ENCODE results near the gene COQ8A. TPM values are rescaled to one million over a fixed set of nuclear protein-coding genes. Genes with fewer than 3 reads are reported as not detected.

Gene COQ8A
- total RNA-seq, 2 experiments from 2014 or later: 55.0 to 56.0 TPM

DNA sequence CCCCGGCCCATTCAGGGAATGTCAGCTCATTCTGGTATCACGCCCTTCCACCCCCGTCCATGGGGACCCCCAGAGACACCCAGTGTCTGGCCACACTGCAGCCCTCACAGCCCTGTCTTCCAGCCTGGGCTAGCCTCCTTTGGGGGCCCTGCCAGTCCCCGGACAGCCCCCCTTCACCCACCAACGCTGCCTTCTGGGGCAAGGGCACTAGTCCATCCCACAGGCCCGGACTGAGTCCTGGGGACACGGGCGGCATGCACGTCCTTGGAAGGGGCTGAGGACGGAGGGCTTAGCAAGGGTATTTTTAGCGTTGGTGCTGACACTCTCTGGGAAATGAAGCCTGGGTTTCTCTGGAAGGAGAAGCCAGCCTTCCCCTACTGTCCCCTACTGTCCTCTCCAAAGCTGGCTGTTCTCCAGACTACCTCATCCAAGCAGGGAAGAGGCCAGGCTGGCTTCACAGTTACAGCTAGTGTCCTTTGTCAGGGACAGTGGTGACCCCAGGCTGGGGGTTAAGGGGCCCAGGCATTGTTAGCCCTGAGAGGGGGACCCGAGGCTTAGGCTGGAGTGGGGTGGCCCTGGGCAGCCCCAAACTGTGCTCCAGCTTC is 39.5 kb downstream of the COQ8A start:
- CTCF ChIA-PET: no interaction called here
- no peak overlapping the region for H3K27ac Mint-ChIP-seq

DNA sequence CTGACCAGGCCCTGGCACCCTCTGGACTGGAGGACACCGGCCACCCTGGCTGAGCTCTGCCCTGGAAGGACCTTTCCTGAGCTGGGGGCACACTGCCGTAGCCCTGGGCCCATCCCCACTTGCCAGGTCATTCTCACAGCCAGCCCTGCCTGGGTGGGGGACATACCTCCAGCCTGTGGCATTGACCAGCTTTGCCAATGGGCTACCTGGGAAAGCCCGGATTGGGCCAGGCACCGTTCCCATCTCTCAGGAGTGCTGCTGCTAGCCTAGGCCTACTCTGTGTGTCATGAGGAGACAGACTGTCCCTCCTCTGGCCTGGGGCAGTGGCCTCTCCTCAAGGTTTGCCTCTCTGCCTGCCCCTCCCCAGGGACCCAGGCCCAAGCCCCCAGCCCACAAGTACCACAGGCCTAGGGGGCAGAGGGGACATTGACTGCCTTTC is 40.0 kb downstream of the COQ8A start:
- Histone ChIP-seq H3K9me3 (ENCODE audit: control insufficient read depth in 1 of 2, insufficient read depth in 1 of 2, low read length in 2 of 2) (no peaks in the 10 kb centered on the region), H3K4me3 (ENCODE audit: low read length) (no peak overlapping the region), H3K36me3 (ENCODE audit: insufficient read depth, low read length) (peaks cover 39% of the 10 kb centered on the region), H3K27ac (ENCODE audit: low read depth in 1 of 2, low read length in 2 of 2) (no peak overlapping the region), H3K4me1 (ENCODE audit: insufficient read depth, low read length) (no peaks in the 10 kb centered on the region), H3K27me3 (ENCODE audit: control insufficient read depth in 1 of 2, insufficient read depth in 2 of 2, low read length in 2 of 2) (no peaks in the 10 kb centered on the region)
- intact Hi-C loops (cut with DNase I, micrococcal nuclease): no loop called here
- ChIA-PET CTCF (no interaction called here), POLR2A (no interaction called here)
- TF ChIP-seq, protein P1, sequence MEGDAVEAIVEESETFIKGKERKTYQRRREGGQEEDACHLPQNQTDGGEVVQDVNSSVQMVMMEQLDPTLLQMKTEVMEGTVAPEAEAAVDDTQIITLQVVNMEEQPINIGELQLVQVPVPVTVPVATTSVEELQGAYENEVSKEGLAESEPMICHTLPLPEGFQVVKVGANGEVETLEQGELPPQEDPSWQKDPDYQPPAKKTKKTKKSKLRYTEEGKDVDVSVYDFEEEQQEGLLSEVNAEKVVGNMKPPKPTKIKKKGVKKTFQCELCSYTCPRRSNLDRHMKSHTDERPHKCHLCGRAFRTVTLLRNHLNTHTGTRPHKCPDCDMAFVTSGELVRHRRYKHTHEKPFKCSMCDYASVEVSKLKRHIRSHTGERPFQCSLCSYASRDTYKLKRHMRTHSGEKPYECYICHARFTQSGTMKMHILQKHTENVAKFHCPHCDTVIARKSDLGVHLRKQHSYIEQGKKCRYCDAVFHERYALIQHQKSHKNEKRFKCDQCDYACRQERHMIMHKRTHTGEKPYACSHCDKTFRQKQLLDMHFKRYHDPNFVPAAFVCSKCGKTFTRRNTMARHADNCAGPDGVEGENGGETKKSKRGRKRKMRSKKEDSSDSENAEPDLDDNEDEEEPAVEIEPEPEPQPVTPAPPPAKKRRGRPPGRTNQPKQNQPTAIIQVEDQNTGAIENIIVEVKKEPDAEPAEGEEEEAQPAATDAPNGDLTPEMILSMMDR (IDR thresholded peaks at IDR 0.05): no peak
- Mint-ChIP-seq H3K36me3 (ENCODE audit: low read depth) (peaks cover 27% of the 10 kb centered on the region), H3K4me1 (ENCODE audit: low read depth) (no peaks in the 10 kb centered on the region), H3K4me3 (no peak overlapping the region), H3K9me3 (no peaks in the 10 kb centered on the region), H3K27ac (no peak overlapping the region), H3K27me3 (no peaks in the 10 kb centered on the region)
- ATAC-seq (ENCODE audit: poor library complexity) (no peak), DNase-seq (no peak)

More for the DNA sequence above, 39.5 kb downstream of the COQ8A start:
- H3K4me3 Mint-ChIP-seq: no peak overlapping the region
- DNase-seq (no peak), ATAC-seq (ENCODE audit: poor library complexity) (no peak)
- H3K27me3 Mint-ChIP-seq: no peaks in the 10 kb centered on the region
- no peak overlapping the region for H3K4me3 ChIP-seq (ENCODE audit: low read length)
- POLR2A ChIA-PET: no interaction called here
- H3K36me3 ChIP-seq (ENCODE audit: insufficient read depth, low read length): peaks cover 39% of the 10 kb centered on the region
- H3K9me3 Mint-ChIP-seq: no peaks in the 10 kb centered on the region
- H3K27me3 ChIP-seq (ENCODE audit: control insufficient read depth in 1 of 2, insufficient read depth in 2 of 2, low read length in 2 of 2): no peaks in the 10 kb centered on the region
- H3K4me1 Mint-ChIP-seq (ENCODE audit: low read depth): no peaks in the 10 kb centered on the region
- no peaks in the 10 kb centered on the region for H3K9me3 ChIP-seq (ENCODE audit: control insufficient read depth in 1 of 2, insufficient read depth in 1 of 2, low read length in 2 of 2)
- H3K36me3 Mint-ChIP-seq (ENCODE audit: low read depth): peaks cover 31% of the 10 kb centered on the region
- intact Hi-C loops (cut with DNase I, micrococcal nuclease): no loop called here
- no peak overlapping the region for H3K27ac ChIP-seq (ENCODE audit: low read depth in 1 of 2, low read length in 2 of 2)
- H3K4me1 ChIP-seq (ENCODE audit: insufficient read depth, low read length): no peaks in the 10 kb centered on the region
- TF ChIP-seq, protein P1 (IDR thresholded peaks at IDR 0.05): no peak

DNA sequence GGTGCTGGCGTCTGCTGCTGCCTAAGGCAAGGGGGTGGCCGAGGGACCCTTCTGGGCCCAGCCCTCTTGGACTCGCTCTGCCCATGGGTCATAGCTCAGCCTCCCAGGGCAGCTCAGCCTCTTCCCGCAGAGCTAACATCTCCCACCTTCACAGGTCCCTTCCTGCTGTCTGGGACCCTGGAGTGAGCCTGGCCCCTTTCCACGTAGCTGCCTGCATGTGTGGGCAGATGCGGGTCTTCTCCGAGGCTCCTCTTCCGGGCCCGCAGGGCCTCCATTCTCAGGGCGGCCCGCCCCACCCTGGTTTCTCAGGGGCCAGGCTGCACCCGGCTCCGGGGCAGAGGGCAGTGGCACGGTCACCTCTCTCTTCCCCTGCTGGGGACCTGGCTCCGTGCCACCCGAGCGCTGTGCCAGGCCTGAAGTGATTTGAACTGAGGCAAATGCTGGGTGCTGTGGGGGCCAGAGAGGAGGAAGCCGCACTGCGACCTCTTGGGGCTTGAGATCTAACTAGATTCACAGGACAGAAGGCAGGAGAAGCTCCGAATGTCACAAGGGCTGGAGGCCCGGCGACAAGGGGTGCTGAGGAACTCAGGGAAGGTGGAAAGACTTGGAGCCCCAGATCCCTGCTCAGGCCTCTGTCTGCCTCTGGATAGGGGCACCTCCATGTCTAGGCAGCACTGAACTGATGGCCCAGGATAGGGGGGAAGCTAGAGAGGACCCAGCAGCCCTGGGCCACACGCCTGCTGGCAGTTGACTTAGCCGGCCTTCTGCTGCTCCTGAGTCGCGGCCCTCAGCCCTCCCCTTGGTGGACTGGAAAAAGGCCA is 40.7 kb downstream of the COQ8A start:
- no peak overlapping the region for H3K27ac Mint-ChIP-seq
- no peak overlapping the region for H3K4me3 Mint-ChIP-seq
- H3K27me3 Mint-ChIP-seq: no peaks in the 10 kb centered on the region
- ChIA-PET CTCF (no interaction called here), POLR2A (no interaction called here)
- Histone ChIP-seq H3K4me1 (ENCODE audit: insufficient read depth, low read length) (no peaks in the 10 kb centered on the region), H3K27ac (ENCODE audit: low read depth in 1 of 2, low read length in 2 of 2) (no peak overlapping the region), H3K9me3 (ENCODE audit: control insufficient read depth in 1 of 2, insufficient read depth in 1 of 2, low read length in 2 of 2) (no peaks in the 10 kb centered on the region), H3K27me3 (ENCODE audit: control insufficient read depth in 1 of 2, insufficient read depth in 2 of 2, low read length in 2 of 2) (no peaks in the 10 kb centered on the region), H3K4me3 (ENCODE audit: low read length) (no peak overlapping the region), H3K36me3 (ENCODE audit: insufficient read depth, low read length) (peaks cover 46% of the 10 kb centered on the region)
- DNase-seq (peak in 1 of 14 experiments; percentile 10), ATAC-seq (ENCODE audit: poor library complexity) (no peak)
- no peaks in the 10 kb centered on the region for H3K4me1 Mint-ChIP-seq (ENCODE audit: low read depth)
- peaks cover 32% of the 10 kb centered on the region for H3K36me3 Mint-ChIP-seq (ENCODE audit: low read depth)
- intact Hi-C loops (cut with DNase I, micrococcal nuclease): no loop called here
- no peaks in the 10 kb centered on the region for H3K9me3 Mint-ChIP-seq
- TF ChIP-seq, protein P1 (IDR thresholded peaks at IDR 0.05): no peak

Measured in CD4-positive, alpha-beta T cell (primary cell).